WTC11 (cell line): ENCODE results near the gene PLEKHA5. TPM values are rescaled to one million over a fixed set of nuclear protein-coding genes. Genes with fewer than 3 reads are reported as not detected.

Experiments used
- ATAC-seq: fragments of 200-7000 bp; cut with Tn5 transposase; 2 replicates; pipeline ENCODE4 v1.10.0; 2021; ENCODE audit warnings: mild to moderate bottlenecking, moderate library complexity
- CTCF ChIA-PET: fragments of 300-600 bp; sonication (Branson Sonifier 250); formaldehyde crosslinking; loops from one replicate; lab custom pipeline; 2021; ENCODE audit warnings: antibody characterized with exemption; lab: Charles Lee
- POLR2A ChIA-PET: fragments of 350-600 bp; sonication (Branson Sonifier 250); formaldehyde crosslinking; loops from one replicate; lab custom pipeline; 2021; ENCODE audit warnings: antibody characterized with exemption; lab: Charles Lee
- DNase-seq: peaks from one replicate; pipeline ENCODE4 v3.0.0; 2021; ENCODE audit warnings: low spot score
- H3K27ac Mint-ChIP-seq: 2 replicates; pipeline ENCODE4 v1.8.0; 2021; ENCODE audit warnings: mixed read lengths
- H3K27me3 Mint-ChIP-seq: 2 replicates; pipeline ENCODE4 v1.8.0; 2021; ENCODE audit warnings: low read depth, mild to moderate bottlenecking, moderate library complexity, mixed read lengths
- H3K36me3 Mint-ChIP-seq: 2 replicates; pipeline ENCODE4 v1.8.0; 2021; ENCODE audit warnings: mixed read lengths
- H3K4me1 Mint-ChIP-seq: 2 replicates; pipeline ENCODE4 v1.8.0; 2022; ENCODE audit warnings: mixed read lengths
- H3K4me3 Mint-ChIP-seq: 2 replicates; pipeline ENCODE4 v1.8.0; 2021; ENCODE audit warnings: mild to moderate bottlenecking, moderate library complexity, mixed read lengths
- H3K9me3 Mint-ChIP-seq: 2 replicates; pipeline ENCODE4 v1.8.0; 2021; ENCODE audit warnings: mixed read lengths
- ATF1 ChIP-seq: sonication (generic); formaldehyde crosslinking; IDR thresholded peaks from 2 replicates; pipeline ENCODE4 v1.8.1; 2023; ENCODE audit warnings: mild to moderate bottlenecking, moderate library complexity, missing genetic modification reagents
- CREM ChIP-seq: sonication (generic); formaldehyde crosslinking; IDR thresholded peaks from 2 replicates; pipeline ENCODE4 v1.8.1; 2022; ENCODE audit warnings: mild to moderate bottlenecking, missing genetic modification reagents, moderate library complexity
- ELF4 ChIP-seq: sonication (generic); formaldehyde crosslinking; IDR thresholded peaks from 2 replicates; pipeline ENCODE4 v1.8.1; 2022; ENCODE audit warnings: low read depth, mild to moderate bottlenecking, moderate library complexity, missing genetic modification reagents
- EMX1 ChIP-seq: fragments of 250-450 bp; sonication (Bioruptor Pico); IDR thresholded peaks from 2 replicates; pipeline ENCODE4 v1.8.0; 2021; ENCODE audit warnings: mild to moderate bottlenecking
- FOXP1 ChIP-seq: sonication (generic); formaldehyde crosslinking; IDR thresholded peaks from 2 replicates; pipeline ENCODE4 v1.8.0; 2022; ENCODE audit warnings: missing genetic modification reagents, mild to moderate bottlenecking, moderate library complexity, borderline replicate concordance
- MXD4 ChIP-seq: fragments of 250-450 bp; sonication (Bioruptor Pico); IDR thresholded peaks from 2 replicates; pipeline ENCODE4 v1.8.0; 2021; ENCODE audit warnings: mild to moderate bottlenecking, moderate library complexity, borderline replicate concordance
- MYBL2 ChIP-seq: sonication (generic); formaldehyde crosslinking; IDR thresholded peaks from 2 replicates; pipeline ENCODE4 v1.8.1; 2023; ENCODE audit warnings: mild to moderate bottlenecking, moderate library complexity, missing genetic modification reagents
- NFE2L1 ChIP-seq: sonication (generic); formaldehyde crosslinking; IDR thresholded peaks from 2 replicates; pipeline ENCODE4 v1.8.1; 2023; ENCODE audit warnings: missing genetic modification reagents
- OVOL2 ChIP-seq: fragments of 250-450 bp; sonication (Bioruptor Pico); IDR thresholded peaks from 2 replicates; pipeline ENCODE4 v1.9.0; 2021; ENCODE audit warnings: mild to moderate bottlenecking, borderline replicate concordance
- SP1 ChIP-seq: sonication (generic); formaldehyde crosslinking; conservative IDR thresholded peaks from 2 replicates; pipeline ENCODE4 v1.8.1; 2022; ENCODE audit warnings: missing genetic modification reagents
- ZBTB21 ChIP-seq: sonication (generic); formaldehyde crosslinking; IDR thresholded peaks from 2 replicates; pipeline ENCODE4 v1.8.1; 2023; ENCODE audit warnings: mild to moderate bottlenecking, missing genetic modification reagents, borderline replicate concordance
- ZNF219 ChIP-seq: sonication (generic); formaldehyde crosslinking; IDR thresholded peaks from 2 replicates; pipeline ENCODE4 v1.8.0; 2023; ENCODE audit warnings: missing genetic modification reagents, mild to moderate bottlenecking, borderline replicate concordance
- ZNF263 ChIP-seq: sonication (generic); formaldehyde crosslinking; IDR thresholded peaks from 2 replicates; pipeline ENCODE4 v1.8.1; 2022; ENCODE audit warnings: low read depth, mild to moderate bottlenecking, moderate library complexity, missing genetic modification reagents
- ZNF396 ChIP-seq: fragments of 250-450 bp; sonication (Bioruptor Pico); IDR thresholded peaks from 2 replicates; pipeline ENCODE4 v1.8.0; 2021; ENCODE audit warnings: mild to moderate bottlenecking, moderate library complexity, borderline replicate concordance
- ZNF416 ChIP-seq: fragments of 250-450 bp; sonication (Bioruptor Pico); IDR thresholded peaks from 2 replicates; pipeline ENCODE4 v1.9.0; 2021; ENCODE audit warnings: mild to moderate bottlenecking, inconsistent platforms
- ZNF512 ChIP-seq: sonication (generic); formaldehyde crosslinking; IDR thresholded peaks from 2 replicates; pipeline ENCODE4 v1.8.1; 2022; ENCODE audit warnings: missing genetic modification reagents, borderline replicate concordance
- ZNF671 ChIP-seq: fragments of 250-450 bp; sonication (Bioruptor Pico); IDR thresholded peaks from 2 replicates; pipeline ENCODE4 v1.8.0; 2021; ENCODE audit warnings: mild to moderate bottlenecking
- total RNA-seq: library from RNA; stranded (reverse); gene quantifications from 3 replicates; pipeline ENCODE4 v1.2.3, GENCODE V29; 2021
- TF ChIP-seq, protein P1 (sequence below): fragments of 250-450 bp; sonication (Bioruptor Pico); conservative IDR thresholded peaks from 2 replicates; pipeline ENCODE4 v1.9.0; 2021; ENCODE audit warnings: mild to moderate bottlenecking
- TF ChIP-seq, protein P2 (sequence below): sonication (generic); formaldehyde crosslinking; IDR thresholded peaks from 2 replicates; pipeline ENCODE4 v1.8.1; 2023; ENCODE audit warnings: mild to moderate bottlenecking, moderate library complexity, missing genetic modification reagents
- TF ChIP-seq, protein P3 (sequence below): fragments of 250-450 bp; sonication (Bioruptor Pico); IDR thresholded peaks from 2 replicates; pipeline ENCODE4 v1.8.0; 2021; ENCODE audit warnings: mild to moderate bottlenecking

The PLEKHA5 gene
- total RNA-seq, 1 experiment from 2014 or later = 61.1 TPM

DNA sequence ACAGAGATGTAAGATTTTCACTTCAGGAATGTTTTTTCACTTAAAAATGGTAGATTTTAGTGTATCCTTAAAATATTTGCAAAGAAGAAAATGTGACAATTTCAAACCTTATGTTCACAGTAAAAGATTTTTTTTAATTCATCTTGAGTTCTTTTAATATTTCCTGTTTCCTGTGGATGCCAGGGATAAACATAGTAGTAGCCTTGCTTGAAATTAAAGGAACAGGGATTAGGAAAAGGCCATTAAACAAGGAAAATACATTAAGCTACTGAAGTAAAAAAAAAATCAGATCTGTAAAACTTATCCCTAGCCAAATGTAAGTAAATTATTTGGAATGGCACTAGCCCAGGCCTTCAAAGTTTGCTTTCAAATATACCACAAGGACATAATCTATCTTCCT, 171.7 kb downstream of the PLEKHA5 start:
- no peak for DNase-seq
- ChIA-PET POLR2A (no interaction called here), CTCF (interaction anchor here (0.6 kb wide), 1 partner anchor 662 kb away, joined by 3 read pairs; no protein-coding TSS in a partner anchor)
- Mint-ChIP-seq H3K36me3 (peaks cover 40% of the 10 kb centered on the region), H3K9me3 (no peaks in the 10 kb centered on the region), H3K27ac (no peak overlapping the region), H3K4me1 (peaks cover 16% of the 10 kb centered on the region), H3K27me3 (no peaks in the 10 kb centered on the region; the same call in 1 of the 2 replicates), H3K4me3 (no peak overlapping the region)
- TF ChIP-seq ZNF416 (CRISPR knock-in tag) (no peak), ZNF263 (CRISPR knock-in tag) (no peak), CREM (CRISPR knock-in tag) (no peak), FOXP1 (CRISPR knock-in tag) (no peak), ZBTB21 (no peak), EMX1 (no peak)
- ATAC-seq = no peak

GRCh38 chr12:19301688-19302087, 172.2 kb downstream of the PLEKHA5 start:
- H3K36me3 Mint-ChIP-seq = peaks cover 39% of the 10 kb centered on the region
- no peak overlapping the region for H3K4me3 Mint-ChIP-seq
- peaks cover 16% of the 10 kb centered on the region for H3K4me1 Mint-ChIP-seq
- peak overlapping the region; percentile 45; the same call in 1 of the 2 replicates for H3K27ac Mint-ChIP-seq
- H3K27me3 Mint-ChIP-seq = no peaks in the 10 kb centered on the region; the same call in 1 of the 2 replicates
- CTCF ChIA-PET = interaction anchor here (0.6 kb wide), 1 partner anchor 663 kb away, joined by 3 read pairs; no protein-coding TSS in a partner anchor
- POLR2A ChIA-PET = no interaction called here
- H3K9me3 Mint-ChIP-seq = peaks cover 2% of the 10 kb centered on the region; the same call in 1 of the 2 replicates
- no peak for ATAC-seq
- no peak for TF ChIP-seq ZNF396 (CRISPR knock-in tag)
- TF ChIP-seq ELF4 (CRISPR knock-in tag) = no peak
- TF ChIP-seq MYBL2 (CRISPR knock-in tag) = no peak
- no peak for DNase-seq

- no peak for ATAC-seq
- no peak for DNase-seq
- ChIA-PET CTCF (interaction anchor here (0.6 kb wide), 1 partner anchor 663 kb away, joined by 3 read pairs; no protein-coding TSS in a partner anchor), POLR2A (no interaction called here)
- Mint-ChIP-seq H3K36me3 (peaks cover 38% of the 10 kb centered on the region), H3K27ac (peak overlapping the region; percentile 45; the same call in 1 of the 2 replicates), H3K4me1 (peaks cover 16% of the 10 kb centered on the region), H3K9me3 (peaks cover 4% of the 10 kb centered on the region; the same call in 1 of the 2 replicates), H3K27me3 (no peaks in the 10 kb centered on the region; the same call in 1 of the 2 replicates), H3K4me3 (no peak overlapping the region)
- TF ChIP-seq, protein P1, sequence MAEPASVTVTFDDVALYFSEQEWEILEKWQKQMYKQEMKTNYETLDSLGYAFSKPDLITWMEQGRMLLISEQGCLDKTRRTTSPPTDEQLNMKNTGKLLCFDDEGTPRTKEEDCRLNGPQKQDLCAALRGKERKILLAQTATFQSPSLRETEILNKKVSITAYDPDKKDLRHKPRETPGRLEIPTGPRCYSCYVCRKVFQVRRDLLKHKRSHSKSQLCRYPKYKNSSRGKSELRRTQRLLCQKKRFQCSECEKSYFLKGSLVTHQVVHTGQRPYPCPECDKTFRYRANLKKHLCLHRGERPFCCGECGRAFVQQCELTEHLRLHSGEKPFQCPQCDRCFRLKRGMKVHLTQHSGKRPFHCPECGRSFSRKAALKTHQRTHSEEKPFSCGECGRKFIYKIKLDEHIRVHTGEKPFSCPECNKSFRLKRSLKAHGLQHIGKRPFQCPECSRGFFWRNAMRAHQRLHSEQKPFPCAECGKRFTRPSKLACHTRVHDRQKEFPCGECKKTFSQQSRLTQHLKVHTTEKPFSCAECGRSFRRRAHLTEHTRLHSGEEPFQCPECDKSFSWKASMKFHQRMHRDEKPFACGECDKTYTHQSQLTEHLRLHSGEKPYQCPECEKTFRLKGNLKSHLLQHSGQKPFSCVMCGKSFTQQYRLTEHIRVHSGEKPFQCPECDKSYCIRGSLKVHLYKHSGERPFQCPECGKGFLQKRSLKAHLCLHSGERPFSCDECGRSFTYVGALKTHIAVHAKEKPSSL (CRISPR knock-in tag) = no peak
- no peak for TF ChIP-seq ZNF219 (CRISPR knock-in tag)
- TF ChIP-seq, protein P2, sequence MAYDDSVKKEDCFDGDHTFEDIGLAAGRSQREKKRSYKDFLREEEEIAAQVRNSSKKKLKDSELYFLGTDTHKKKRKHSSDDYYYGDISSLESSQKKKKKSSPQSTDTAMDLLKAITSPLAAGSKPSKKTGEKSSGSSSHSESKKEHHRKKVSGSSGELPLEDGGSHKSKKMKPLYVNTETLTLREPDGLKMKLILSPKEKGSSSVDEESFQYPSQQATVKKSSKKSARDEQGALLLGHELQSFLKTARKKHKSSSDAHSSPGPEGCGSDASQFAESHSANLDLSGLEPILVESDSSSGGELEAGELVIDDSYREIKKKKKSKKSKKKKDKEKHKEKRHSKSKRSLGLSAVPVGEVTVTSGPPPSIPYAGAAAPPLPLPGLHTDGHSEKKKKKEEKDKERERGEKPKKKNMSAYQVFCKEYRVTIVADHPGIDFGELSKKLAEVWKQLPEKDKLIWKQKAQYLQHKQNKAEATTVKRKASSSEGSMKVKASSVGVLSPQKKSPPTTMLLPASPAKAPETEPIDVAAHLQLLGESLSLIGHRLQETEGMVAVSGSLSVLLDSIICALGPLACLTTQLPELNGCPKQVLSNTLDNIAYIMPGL (CRISPR knock-in tag) = no peak
- no peak for TF ChIP-seq ZNF671
- TF ChIP-seq SP1 (CRISPR knock-in tag) = no peak
- TF ChIP-seq OVOL2 = no peak
- TF ChIP-seq ATF1 = no peak
- TF ChIP-seq ZNF512 (CRISPR knock-in tag) = no peak
- no peak for TF ChIP-seq MXD4 (CRISPR knock-in tag)
- no peak for TF ChIP-seq NFE2L1 (CRISPR knock-in tag)
- TF ChIP-seq, protein P3, sequence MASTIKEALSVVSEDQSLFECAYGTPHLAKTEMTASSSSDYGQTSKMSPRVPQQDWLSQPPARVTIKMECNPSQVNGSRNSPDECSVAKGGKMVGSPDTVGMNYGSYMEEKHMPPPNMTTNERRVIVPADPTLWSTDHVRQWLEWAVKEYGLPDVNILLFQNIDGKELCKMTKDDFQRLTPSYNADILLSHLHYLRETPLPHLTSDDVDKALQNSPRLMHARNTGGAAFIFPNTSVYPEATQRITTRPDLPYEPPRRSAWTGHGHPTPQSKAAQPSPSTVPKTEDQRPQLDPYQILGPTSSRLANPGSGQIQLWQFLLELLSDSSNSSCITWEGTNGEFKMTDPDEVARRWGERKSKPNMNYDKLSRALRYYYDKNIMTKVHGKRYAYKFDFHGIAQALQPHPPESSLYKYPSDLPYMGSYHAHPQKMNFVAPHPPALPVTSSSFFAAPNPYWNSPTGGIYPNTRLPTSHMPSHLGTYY (CRISPR knock-in tag) = no peak
- no peak for TF ChIP-seq MYBL2 (CRISPR knock-in tag)
- no peak for TF ChIP-seq ZNF263 (CRISPR knock-in tag)
- TF ChIP-seq ZNF416 (CRISPR knock-in tag) = no peak
These were observed 172.6 kb downstream of the PLEKHA5 start for GRCh38 chr12:19302100-19302640.
